HepG2 (cell line): ENCODE measurements around the gene AMOTL1. TPM values are rescaled to one million over a fixed set of nuclear protein-coding genes. Genes with fewer than 3 reads are reported as not detected.

ENCODE experiments used
- ATAC-seq: fragments of 200-7000 bp; cut with Tn5 transposase; 3 replicates; pipeline ENCODE4 v1.9.1; 2020; ENCODE audit warnings: mild to moderate bottlenecking, moderate library complexity
- BruUV-seq: library from RNA; stranded (reverse); fragments of 400-500 nt; replicated peaks from 2 replicates; lab custom pipeline; 2021; lab: Mats Ljungman, UMichigan
- CTCF ChIA-PET: fragments of 300-600 bp; formaldehyde crosslinking; extraction: SDS; loops from one replicate; lab custom pipeline; 2021; ENCODE audit warnings: low total read pairs, inconsistent platforms, low intra/inter-chr PET ratio; lab: Yijun Ruan, JAX
- POLR2A ChIA-PET: fragments of 350-600 bp; sonication (Branson Sonifier 250); formaldehyde crosslinking; loops from one replicate; lab custom pipeline; 2020; ENCODE audit warnings: antibody characterized with exemption, inconsistent platforms; lab: Yijun Ruan, JAX
- DNase-seq: peaks from one replicate; pipeline ENCODE4 v3.0.0-alpha.2; 2015; ENCODE audit warnings: low spot score
- FAIRE-seq: peaks from 3 replicates; lab custom pipeline; 2011; peaks lifted over from hg19 to GRCh38; lab: Jason Lieb, UNC
- H2AFZ ChIP-seq: one replicate; pipeline ENCODE4 v1.6.1; 2011; ENCODE audit warnings: low read length, inconsistent platforms
- H3K27ac ChIP-seq: fragments of 300-600 bp; 3 replicates; pipeline ENCODE4 v1.8.0; 2011; ENCODE audit warnings: mixed run types, mild to moderate bottlenecking, mixed read lengths, low read length, inconsistent platforms; ENCODE audit not compliant: insufficient read depth; ENCODE audit errors: extremely low read length
- H3K27me3 ChIP-seq, 2 experiments: fragments of 200-600 bp in 1 of 2; 2 replicates in 1 of 2; 3 replicates in 1 of 2; pipeline versions ENCODE4 v1.6.0 to v1.8.0; 2011; ENCODE audit warnings: low read length in 2 of 2, mild to moderate bottlenecking in 2 of 2, moderate library complexity in 2 of 2, inconsistent platforms in 1 of 2; ENCODE audit not compliant: insufficient read depth in 2 of 2, control insufficient read depth in 1 of 2
- H3K36me3 ChIP-seq, 2 experiments: fragments of 200-600 bp in 1 of 2; replicated peaks in 1 of 2; 2 replicates in 1 of 2; 3 replicates in 1 of 2; pipeline versions ENCODE4 v1.5.1 to v1.8.0; 2011; ENCODE audit warnings: low read length in 2 of 2, inconsistent platforms in 1 of 2; ENCODE audit not compliant: insufficient read depth in 2 of 2, control insufficient read depth in 1 of 2
- H3K4me1 ChIP-seq: 2 replicates; pipeline ENCODE4 v1.5.1; 2012; ENCODE audit warnings: low read length, inconsistent platforms; ENCODE audit not compliant: insufficient read depth
- H3K4me2 ChIP-seq: 2 replicates; pipeline ENCODE4 v1.6.0; 2011; ENCODE audit warnings: low read depth, low read length, inconsistent platforms
- H3K4me3 ChIP-seq, 3 experiments: fragments of 200-600 bp in 1 of 3; sonication (generic), shearing (Covaris generic) in 1 of 3; replicated peaks in 1 of 3; 2 replicates each; pipeline ENCODE4 v1.5.1; 2011 to 2016; ENCODE audit warnings: low read length in 3 of 3, inconsistent platforms in 2 of 3, low read depth in 2 of 3, mild to moderate bottlenecking in 2 of 3, control low read depth in 1 of 3, mixed read lengths in 1 of 3; ENCODE audit not compliant: insufficient read depth in 1 of 3
- H3K79me2 ChIP-seq: one replicate; pipeline ENCODE4 v1.6.1; 2011; ENCODE audit warnings: low read length, inconsistent platforms; ENCODE audit not compliant: insufficient read depth
- H3K9ac ChIP-seq: 2 replicates; pipeline ENCODE4 v1.6.0; 2011; ENCODE audit warnings: mild to moderate bottlenecking, low read depth, low read length, inconsistent platforms; ENCODE audit not compliant: insufficient read depth
- H3K9me3 ChIP-seq: 2 replicates; pipeline ENCODE4 v1.5.1; 2012; ENCODE audit warnings: mild to moderate bottlenecking, low read length
- H4K20me1 ChIP-seq: 2 replicates; pipeline ENCODE4 v1.6.0; 2011; ENCODE audit warnings: inconsistent platforms, mild to moderate bottlenecking, low read length, moderate library complexity; ENCODE audit not compliant: insufficient read depth
- DMAP1 ChIP-seq: IDR thresholded peaks from 2 replicates; pipeline ENCODE4 v1.6.1; 2016
- MAFF ChIP-seq: IDR thresholded peaks from 2 replicates; pipeline ENCODE4 v1.6.1; 2011; ENCODE audit warnings: low read depth, low read length, improper control_type of control experiment
- MEF2D ChIP-seq: sonication (generic); formaldehyde crosslinking; IDR thresholded peaks from 2 replicates; pipeline ENCODE4 v1.5.1; 2020; ENCODE audit warnings: mild to moderate bottlenecking, missing genetic modification reagents
- MIER3 ChIP-seq: IDR thresholded peaks from 2 replicates; pipeline ENCODE4 v1.6.1; 2016; ENCODE audit warnings: missing compliant biosample characterization, borderline replicate concordance
- MIXL1 ChIP-seq: IDR thresholded peaks from 2 replicates; pipeline ENCODE4 v1.6.1; 2016
- NPAS2 ChIP-seq: sonication (generic); formaldehyde crosslinking; IDR thresholded peaks from 2 replicates; pipeline ENCODE4 v1.8.0; 2022; ENCODE audit warnings: mild to moderate bottlenecking, missing genetic modification reagents, borderline replicate concordance
- POGZ ChIP-seq: sonication (generic); formaldehyde crosslinking; IDR thresholded peaks from 2 replicates; pipeline ENCODE4 v1.4.0; 2020; ENCODE audit warnings: mild to moderate bottlenecking, missing genetic modification reagents
- PRDM10 ChIP-seq: sonication (generic); formaldehyde crosslinking; IDR thresholded peaks from 2 replicates; pipeline ENCODE4 v1.4.0; 2020; ENCODE audit warnings: low read depth, missing genetic modification reagents
- ZBTB1 ChIP-seq: sonication (generic); formaldehyde crosslinking; IDR thresholded peaks from 2 replicates; pipeline ENCODE4 v1.4.0; 2020; ENCODE audit warnings: missing genetic modification reagents, borderline replicate concordance
- ZNF264 ChIP-seq: sonication (generic); formaldehyde crosslinking; IDR thresholded peaks from 2 replicates; pipeline ENCODE4 v1.4.0; 2020; ENCODE audit warnings: missing genetic modification reagents
- ZNF33B ChIP-seq: sonication (generic); formaldehyde crosslinking; IDR thresholded peaks from 2 replicates; pipeline ENCODE4 v1.5.1; 2020; ENCODE audit warnings: mild to moderate bottlenecking, missing genetic modification reagents
- ZNF441 ChIP-seq: sonication (generic); formaldehyde crosslinking; IDR thresholded peaks from 2 replicates; pipeline ENCODE4 v1.7.0; 2021; ENCODE audit warnings: missing genetic modification reagents, borderline replicate concordance
- WGBS: methylation state at CpG from one replicate; pipeline ENCODE4 v1.1.6; 2017; ENCODE audit warnings: low lambda C conversion rate; 5-methylcytosine and 5-hydroxymethylcytosine counted together
- in situ Hi-C: cut with HindIII; loops from 2 replicates; pipeline ENCODE4 v1.10.0; 2017; ENCODE audit warnings: low pct_unique_long_range_greater_than_20kb; ENCODE audit not compliant: extremely low pct_ligation_motif_present
- intact Hi-C: fragments of 100-400 bp; cut with micrococcal nuclease; formaldehyde crosslinking; loops from one replicate; pipeline ENCODE4 v1.10.0; 2022; ENCODE audit not compliant: unreplicated experiment
- polyA plus RNA-seq, 8 experiments: library from polyadenylated mRNA; depleted of rRNA in 3 of 8; stranded (reverse) in 7 of 8; unstranded in 1 of 8; fragments of >200 nt; fragmentation: Illumina TruSeq in 4 of 8; extraction: Trizol in 4 of 8; gene quantifications; 2 replicates each; pipeline versions ENCODE4 v1.2.1 to v1.2.3, GENCODE V29; 2011 to 2016; ENCODE audit warnings: low read depth in 4 of 8, missing spikeins in 1 of 8, mixed read lengths in 1 of 8; ENCODE audit not compliant: insufficient read depth in 1 of 8
- total RNA-seq, 5 experiments: library from RNA; depleted of rRNA; stranded (reverse); fragments of >200 nt; fragmentation: Illumina TruSeq; extraction: Trizol; gene quantifications; 2 replicates each; pipeline ENCODE4 v1.2.3, GENCODE V29; 2016; ENCODE audit warnings: low read depth in 1 of 5

AMOTL1 gene
- total and polyA plus RNA-seq, 2 of the 13 experiments (the other 11 are each of a cell fraction or from before 2014, with no cell fraction given): 0.01 to 0.20 TPM

GRCh38 chr11:94732617-94733281 lies 35.4 kb upstream of the AMOTL1 start:
- Histone ChIP-seq H3K4me3 (no peak overlapping the region), H3K9ac (no peak overlapping the region), H4K20me1 (no peaks in the 10 kb centered on the region), H3K4me2 (no peak overlapping the region), H2AFZ (no peak overlapping the region), H3K27me3 (no peaks in the 10 kb centered on the region; a peak in 1 of 5 replicates), H3K9me3 (no peaks in the 10 kb centered on the region), H3K4me1 (peaks cover 8% of the 10 kb centered on the region; the same call in 1 of the 2 replicates), H3K36me3 (no peaks in the 10 kb centered on the region), H3K79me2 (no peaks in the 10 kb centered on the region), H3K27ac (no peak overlapping the region)
- 29% methylated on average over 7 of the region's 7 CpGs for WGBS
- intact Hi-C loops (no loop called here), in situ Hi-C loops (no loop called here)
- no peak for DNase-seq
- CTCF ChIA-PET: no interaction called here
- FAIRE-seq: no peak
- POLR2A ChIA-PET: no interaction called here
- TF ChIP-seq ZBTB1 (CRISPR knock-in tag) (no peak), MAFF (no peak), MIER3 (CRISPR knock-in tag) (no peak), MIXL1 (CRISPR knock-in tag) (no peak), DMAP1 (CRISPR knock-in tag) (no peak), ZNF441 (CRISPR knock-in tag) (no peak), NPAS2 (no peak), PRDM10 (no peak), MEF2D (CRISPR knock-in tag) (no peak), ZNF264 (CRISPR knock-in tag) (no peak), POGZ (no peak), ZNF33B (CRISPR knock-in tag) (no peak)
- ATAC-seq: no peak
- no TSS peak for BruUV-seq
